ENCODE results near the gene DENND2D.
A peak's percentile ranks its signal among the peaks of the same experiment; 100 is the strongest.

The DENND2D gene

GRCh38 chr1:111179968-111180533 is 20.4 kb downstream of the DENND2D start:
- no peaks in the 10 kb centered on the region for H3K9me3 Mint-ChIP-seq
- H3K36me3 Mint-ChIP-seq: peaks cover 21% of the 10 kb centered on the region
- no peaks in the 10 kb centered on the region for H3K27me3 Mint-ChIP-seq
- H3K27ac Mint-ChIP-seq: peak overlapping the region; percentile 84
- H3K4me1 Mint-ChIP-seq: peaks cover 87% of the 10 kb centered on the region
- peak overlapping the region; percentile 44 for H3K4me3 Mint-ChIP-seq

- H3K36me3 Mint-ChIP-seq: peaks cover 26% of the 10 kb centered on the region
- no peak overlapping the region for H3K27ac Mint-ChIP-seq
- peaks cover 89% of the 10 kb centered on the region for H3K4me1 Mint-ChIP-seq
- H3K9me3 Mint-ChIP-seq: no peaks in the 10 kb centered on the region
- no peaks in the 10 kb centered on the region for H3K27me3 Mint-ChIP-seq
- H3K4me3 Mint-ChIP-seq: no peak overlapping the region
Observed at GRCh38 chr1:111176678-111177077, 23.8 kb downstream of the DENND2D start.

- no peaks in the 10 kb centered on the region for H3K9me3 Mint-ChIP-seq
- peaks cover 79% of the 10 kb centered on the region for H3K4me1 Mint-ChIP-seq
- H3K36me3 Mint-ChIP-seq: peaks cover 26% of the 10 kb centered on the region
- no peak overlapping the region for H3K27ac Mint-ChIP-seq
- H3K4me3 Mint-ChIP-seq: no peak overlapping the region
- H3K27me3 Mint-ChIP-seq: no peaks in the 10 kb centered on the region
Observed at GRCh38 chr1:111175349-111175748, 25.1 kb downstream of the DENND2D start.

DNA sequence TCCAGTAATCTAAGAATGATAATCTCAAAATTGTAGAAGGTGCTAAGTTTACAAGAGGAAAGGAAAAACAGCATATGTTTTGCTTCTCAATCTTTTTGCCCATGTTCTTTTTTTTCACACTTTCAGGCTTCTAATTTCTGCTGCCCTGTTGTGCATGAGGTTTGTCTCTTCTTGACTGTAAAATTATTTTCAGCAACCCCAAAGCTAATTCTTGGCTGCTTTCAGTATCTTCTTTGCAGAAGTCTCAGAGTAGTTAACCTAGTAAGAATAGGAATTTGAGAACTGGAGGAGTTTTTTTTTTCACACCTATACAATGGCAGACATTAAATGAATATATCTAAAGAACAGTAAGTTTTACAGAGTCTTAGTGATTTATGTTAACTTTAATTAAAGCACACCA is 26.4 kb downstream of the DENND2D start:
- Mint-ChIP-seq H3K27me3 (no peaks in the 10 kb centered on the region), H3K4me3 (no peak overlapping the region), H3K4me1 (peaks cover 74% of the 10 kb centered on the region), H3K9me3 (no peaks in the 10 kb centered on the region), H3K36me3 (peaks cover 19% of the 10 kb centered on the region), H3K27ac (peak overlapping the region; percentile 5)

- peak overlapping the region; percentile 70 for H3K27ac Mint-ChIP-seq
- peaks cover 22% of the 10 kb centered on the region for H3K36me3 Mint-ChIP-seq
- H3K4me1 Mint-ChIP-seq: peaks cover 66% of the 10 kb centered on the region
- H3K27me3 Mint-ChIP-seq: no peaks in the 10 kb centered on the region
- no peaks in the 10 kb centered on the region for H3K9me3 Mint-ChIP-seq
- no peak overlapping the region for H3K4me3 Mint-ChIP-seq
Observed at GRCh38 chr1:111172463-111172862, 28.0 kb downstream of the DENND2D start.

DNA sequence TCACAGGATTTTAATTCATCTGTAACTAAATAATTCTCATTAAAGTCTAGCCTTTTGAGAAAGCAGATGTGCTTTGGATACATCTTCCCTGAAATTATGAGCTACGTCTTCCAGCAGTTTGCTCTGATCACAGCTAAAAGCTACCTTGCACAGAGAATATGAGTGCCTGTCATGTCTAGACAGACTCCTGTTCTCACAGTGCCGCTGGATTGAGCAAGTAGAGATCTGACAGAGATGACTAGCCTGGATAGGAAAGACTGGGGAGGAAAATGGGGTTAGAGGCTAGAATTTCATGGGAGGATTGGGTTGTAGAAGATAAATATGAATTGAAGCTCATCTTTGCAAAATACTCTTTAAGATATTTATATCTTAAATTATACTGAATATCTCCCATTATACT is 36.3 kb downstream of the DENND2D start:
- Mint-ChIP-seq H3K9me3 (no peaks in the 10 kb centered on the region), H3K4me1 (peaks cover 38% of the 10 kb centered on the region), H3K4me3 (no peak overlapping the region), H3K27ac (no peak overlapping the region), H3K36me3 (peaks cover 15% of the 10 kb centered on the region), H3K27me3 (no peaks in the 10 kb centered on the region)

- Mint-ChIP-seq H3K4me1 (peaks cover 38% of the 10 kb centered on the region), H3K27me3 (no peaks in the 10 kb centered on the region), H3K4me3 (no peak overlapping the region), H3K36me3 (peaks cover 17% of the 10 kb centered on the region), H3K27ac (no peak overlapping the region), H3K9me3 (no peaks in the 10 kb centered on the region)
Observed at GRCh38 chr1:111163363-111163762, 37.1 kb downstream of the DENND2D start.

GRCh38 chr1:111162488-111162880 is 38.0 kb downstream of the DENND2D start:
- Mint-ChIP-seq H3K27me3 (no peaks in the 10 kb centered on the region), H3K36me3 (peaks cover 12% of the 10 kb centered on the region), H3K4me3 (no peak overlapping the region), H3K9me3 (no peaks in the 10 kb centered on the region), H3K27ac (peak overlapping the region; percentile 48), H3K4me1 (peaks cover 33% of the 10 kb centered on the region)

GRCh38 chr1:111161843-111162487 is 38.5 kb downstream of the DENND2D start:
- Mint-ChIP-seq H3K27me3 (no peaks in the 10 kb centered on the region), H3K27ac (peak overlapping the region; percentile 48), H3K4me1 (peaks cover 33% of the 10 kb centered on the region), H3K4me3 (no peak overlapping the region), H3K9me3 (no peaks in the 10 kb centered on the region), H3K36me3 (peaks cover 12% of the 10 kb centered on the region)

DNA sequence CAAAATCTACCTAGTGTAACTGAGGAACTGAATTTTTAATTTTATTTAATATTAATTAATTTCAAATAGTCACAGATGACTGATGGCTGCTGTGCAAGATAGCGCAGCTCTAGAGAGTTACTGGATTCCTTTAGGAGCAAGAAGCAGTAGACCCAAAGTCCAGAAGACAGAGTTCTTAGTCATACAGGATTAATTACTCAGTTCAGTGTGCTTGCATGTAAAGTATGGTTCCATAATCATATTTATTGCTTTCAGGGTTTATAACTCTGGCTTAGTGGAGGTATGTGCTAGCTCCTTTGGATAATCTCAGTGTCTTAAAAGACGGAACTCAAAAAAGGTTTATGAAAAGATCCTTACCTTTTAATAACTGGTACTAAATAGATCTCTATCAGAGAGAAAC is 43.0 kb downstream of the DENND2D start:
- Mint-ChIP-seq H3K27me3 (no peaks in the 10 kb centered on the region), H3K4me1 (peaks cover 61% of the 10 kb centered on the region), H3K9me3 (no peaks in the 10 kb centered on the region), H3K4me3 (no peak overlapping the region), H3K36me3 (peaks cover 37% of the 10 kb centered on the region), H3K27ac (no peak overlapping the region)

GRCh38 chr1:111154021-111154999 is 46.1 kb downstream of the DENND2D start:
- Mint-ChIP-seq H3K4me1 (peaks cover 73% of the 10 kb centered on the region), H3K9me3 (no peaks in the 10 kb centered on the region), H3K4me3 (peak overlapping the region; percentile 23), H3K27ac (no peak overlapping the region), H3K27me3 (no peaks in the 10 kb centered on the region), H3K36me3 (peaks cover 49% of the 10 kb centered on the region)

- Mint-ChIP-seq H3K9me3 (no peaks in the 10 kb centered on the region), H3K27me3 (no peaks in the 10 kb centered on the region), H3K4me1 (peaks cover 94% of the 10 kb centered on the region), H3K36me3 (peaks cover 51% of the 10 kb centered on the region), H3K4me3 (peak overlapping the region; percentile 37), H3K27ac (peak overlapping the region; percentile 43)
Observed at GRCh38 chr1:111151838-111152237, 48.6 kb downstream of the DENND2D start.

DNA sequence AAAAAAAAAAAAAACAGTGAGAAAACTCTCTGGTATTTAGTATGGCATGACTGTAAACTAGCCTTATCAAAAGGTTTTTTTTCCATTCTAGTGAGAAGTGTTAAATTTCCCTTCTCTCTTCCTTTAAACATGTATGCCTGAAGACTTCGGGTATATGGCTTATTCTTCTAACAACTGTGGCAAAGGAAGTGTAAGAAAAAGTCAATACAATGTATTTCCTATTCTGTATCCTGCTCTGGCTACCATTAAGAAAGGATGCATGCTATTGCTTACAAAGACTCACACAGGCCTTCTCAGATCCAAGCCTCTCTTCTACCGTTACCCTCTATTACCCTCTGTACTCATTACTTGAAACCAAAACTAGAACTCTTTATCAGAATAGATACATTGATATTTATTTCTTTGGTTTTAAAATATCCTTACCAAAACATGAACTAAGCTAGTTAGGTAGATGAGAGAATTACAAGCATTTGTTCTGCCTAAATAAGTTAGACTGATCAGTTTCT is 52.0 kb downstream of the DENND2D start:
- H3K9me3 Mint-ChIP-seq: no peaks in the 10 kb centered on the region
- peak overlapping the region; percentile 4 for H3K27ac Mint-ChIP-seq
- H3K27me3 Mint-ChIP-seq: no peaks in the 10 kb centered on the region
- peaks cover 38% of the 10 kb centered on the region for H3K36me3 Mint-ChIP-seq
- peaks cover 85% of the 10 kb centered on the region for H3K4me1 Mint-ChIP-seq
- no peak overlapping the region for H3K4me3 Mint-ChIP-seq

DNA sequence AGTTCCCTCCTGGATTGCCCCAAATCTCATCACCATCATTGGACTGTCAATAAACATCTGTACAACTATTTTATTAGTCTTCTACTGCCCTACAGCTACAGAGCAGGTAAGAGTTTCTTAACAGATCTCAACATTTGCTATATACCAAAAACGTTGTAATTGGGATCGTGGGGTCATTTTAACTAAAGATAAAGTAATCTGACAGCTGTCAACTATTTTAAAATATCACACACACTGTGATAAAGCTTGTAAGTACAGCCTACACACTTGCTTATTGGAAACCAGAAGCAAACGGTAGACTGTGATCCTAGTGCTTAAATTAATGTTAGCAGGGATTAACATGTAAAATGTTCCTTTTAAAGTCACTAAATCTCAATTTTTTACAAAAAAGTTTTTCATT is 52.5 kb downstream of the DENND2D start:
- Mint-ChIP-seq H3K4me3 (no peak overlapping the region), H3K27me3 (no peaks in the 10 kb centered on the region), H3K9me3 (no peaks in the 10 kb centered on the region), H3K36me3 (peaks cover 33% of the 10 kb centered on the region), H3K4me1 (peaks cover 85% of the 10 kb centered on the region), H3K27ac (no peak overlapping the region)

GRCh38 chr1:111145963-111146768 is 54.3 kb downstream of the DENND2D start:
- Mint-ChIP-seq H3K9me3 (no peaks in the 10 kb centered on the region), H3K4me1 (peaks cover 86% of the 10 kb centered on the region), H3K27me3 (no peaks in the 10 kb centered on the region), H3K36me3 (peaks cover 22% of the 10 kb centered on the region), H3K27ac (peak overlapping the region; percentile 91), H3K4me3 (peak overlapping the region; percentile 47)

All from activated naive CD4-positive, alpha-beta T cell treated with anti-CD3 and anti-CD28 coated beads, Interleukin-2, amount 50 U/mL, for 24 hours (primary cell).